Mammary microvascular endothelial cell (primary cell): Measurements from ENCODE around the gene PSMB10. TPM values are rescaled to one million over a fixed set of nuclear protein-coding genes. Genes with fewer than 3 reads are reported as not detected.

ENCODE experiments used
- total RNA-seq: library from RNA; depleted of rRNA; stranded (reverse); fragments of >200 nt; gene quantifications from 2 replicates; pipeline ENCODE4 v1.2.3, GENCODE V29; 2015

Gene PSMB10
- total RNA-seq: 73.8 and 78.3 TPM in 2 replicates

DNA sequence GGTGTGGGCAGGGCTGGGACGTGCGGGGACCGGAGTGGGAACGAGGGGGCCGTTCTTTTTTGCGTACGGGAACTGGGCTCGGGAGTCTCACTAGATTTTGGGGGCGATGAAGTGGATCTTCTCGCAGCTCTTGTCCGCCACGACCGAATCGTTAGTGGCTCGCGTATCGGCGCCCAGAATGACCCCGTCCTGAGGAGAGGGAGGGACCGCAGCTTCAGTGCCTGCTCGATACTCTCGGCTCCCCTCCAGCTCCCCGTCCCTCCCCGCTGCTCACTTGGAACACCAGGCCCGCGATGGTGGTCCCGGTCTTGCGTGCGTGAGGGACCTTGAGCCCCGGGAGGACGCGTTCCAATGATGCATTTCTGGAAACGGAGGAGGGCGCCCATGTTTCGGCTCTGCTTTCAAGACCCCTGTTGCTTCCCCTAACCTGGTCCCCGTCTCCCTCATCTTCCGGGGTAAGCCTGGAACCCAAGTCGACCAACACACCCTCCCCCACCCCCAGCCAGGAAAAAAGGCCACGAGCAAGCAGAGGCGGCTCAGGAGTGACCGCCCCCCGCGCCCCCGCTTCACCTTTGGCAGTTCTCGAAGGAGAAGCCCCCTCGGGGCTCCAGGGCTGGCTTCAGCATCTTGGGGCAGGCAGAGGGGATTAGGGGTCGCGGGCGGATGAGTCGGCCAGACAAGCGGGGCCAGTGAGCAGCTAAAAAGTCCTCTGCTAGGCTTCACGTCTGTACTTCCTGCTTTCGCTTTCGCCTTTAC is at the start of gene PSMB10:
PSMB10 (minus strand) TSS at position 727 of the 756 bp plus-strand sequence; CDS start at position 626, 101 bp downstream.

DNA sequence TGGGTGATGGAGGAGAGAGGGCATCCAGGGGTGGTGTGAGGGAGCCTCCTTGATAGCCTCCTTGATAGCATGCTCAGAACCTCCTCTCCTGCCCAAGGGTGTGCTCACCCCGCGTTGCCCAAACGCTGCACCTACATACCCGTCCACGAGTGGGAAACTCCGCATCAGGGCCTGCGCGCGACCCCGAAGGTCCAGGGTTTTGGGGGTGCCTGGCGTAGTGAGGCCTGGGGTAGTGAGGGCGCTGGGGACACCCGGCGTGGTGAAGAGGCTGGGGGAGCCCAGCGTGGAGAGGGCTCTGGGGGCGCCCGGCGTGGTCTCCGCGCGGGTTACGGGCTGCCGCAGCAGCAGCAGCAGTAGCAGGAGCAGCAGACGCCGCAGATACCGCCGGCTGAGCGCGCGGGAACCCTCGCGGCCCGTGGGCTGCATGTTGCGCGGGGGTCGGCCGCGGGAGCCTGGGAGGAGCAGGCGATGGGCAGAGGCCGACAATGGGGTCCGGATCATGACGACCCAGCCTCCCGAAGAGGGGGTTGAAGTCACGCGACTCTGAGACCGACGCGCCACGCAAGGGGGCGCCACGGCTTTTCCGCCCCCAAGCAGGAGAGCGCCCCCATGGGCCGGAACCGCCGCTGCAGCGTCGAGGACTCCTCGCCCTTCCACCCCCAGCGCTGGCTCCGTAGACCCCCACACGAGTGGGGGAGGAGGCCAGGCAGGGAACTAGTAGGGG is 43.5 kb upstream of the PSMB10 start, which contains the start of gene DPEP3:
DPEP3 (minus strand) TSS at position 545 of the 724 bp plus-strand sequence; CDS start at position 426, 119 bp downstream.

DNA sequence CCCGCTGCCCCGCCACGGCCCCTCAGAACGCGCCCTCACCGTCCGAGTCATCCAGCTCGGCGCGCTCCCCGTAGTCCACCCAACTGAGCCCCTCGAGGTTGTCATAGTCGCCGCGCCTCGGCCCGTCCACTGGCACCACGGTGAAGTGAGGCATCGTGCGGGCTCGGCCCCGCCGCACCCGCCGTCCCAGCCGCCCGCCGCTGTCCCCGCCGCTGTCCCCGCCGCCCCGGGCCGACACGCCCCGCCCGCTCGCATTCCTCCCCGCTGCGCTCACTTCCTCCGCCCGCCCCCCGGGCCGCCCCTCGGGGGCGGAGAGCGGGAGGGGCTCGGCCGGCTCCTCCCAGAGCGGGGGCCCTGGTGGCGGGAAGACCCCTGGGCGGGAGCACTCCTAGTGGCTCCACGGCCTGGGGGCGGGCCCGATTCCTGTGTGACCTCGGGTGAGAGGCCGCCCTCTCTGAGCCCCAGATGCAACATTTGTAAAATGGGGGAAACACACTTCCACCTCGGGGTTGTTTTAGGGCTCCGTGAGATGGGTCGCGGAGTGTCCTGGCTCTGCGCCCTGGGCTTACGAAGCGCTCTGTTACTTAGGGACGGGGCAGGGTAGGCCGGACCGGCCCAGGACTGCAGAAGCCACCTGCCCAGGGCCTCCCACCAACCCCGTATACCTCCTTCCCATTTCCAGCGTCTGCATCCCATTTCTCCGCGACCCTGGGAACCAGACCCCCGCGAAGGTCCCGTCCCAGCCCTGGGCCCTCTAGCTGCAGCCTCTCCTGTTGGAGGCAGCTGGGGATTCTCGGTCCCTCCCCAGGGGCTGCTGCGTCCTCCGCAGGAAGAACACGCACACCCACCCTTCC is 32.0 kb upstream of the PSMB10 start, which contains the start of gene SLC12A4:
SLC12A4 (minus strand) TSS at position 238 of the 854 bp plus-strand sequence; CDS start at position 154, 84 bp downstream.

DNA sequence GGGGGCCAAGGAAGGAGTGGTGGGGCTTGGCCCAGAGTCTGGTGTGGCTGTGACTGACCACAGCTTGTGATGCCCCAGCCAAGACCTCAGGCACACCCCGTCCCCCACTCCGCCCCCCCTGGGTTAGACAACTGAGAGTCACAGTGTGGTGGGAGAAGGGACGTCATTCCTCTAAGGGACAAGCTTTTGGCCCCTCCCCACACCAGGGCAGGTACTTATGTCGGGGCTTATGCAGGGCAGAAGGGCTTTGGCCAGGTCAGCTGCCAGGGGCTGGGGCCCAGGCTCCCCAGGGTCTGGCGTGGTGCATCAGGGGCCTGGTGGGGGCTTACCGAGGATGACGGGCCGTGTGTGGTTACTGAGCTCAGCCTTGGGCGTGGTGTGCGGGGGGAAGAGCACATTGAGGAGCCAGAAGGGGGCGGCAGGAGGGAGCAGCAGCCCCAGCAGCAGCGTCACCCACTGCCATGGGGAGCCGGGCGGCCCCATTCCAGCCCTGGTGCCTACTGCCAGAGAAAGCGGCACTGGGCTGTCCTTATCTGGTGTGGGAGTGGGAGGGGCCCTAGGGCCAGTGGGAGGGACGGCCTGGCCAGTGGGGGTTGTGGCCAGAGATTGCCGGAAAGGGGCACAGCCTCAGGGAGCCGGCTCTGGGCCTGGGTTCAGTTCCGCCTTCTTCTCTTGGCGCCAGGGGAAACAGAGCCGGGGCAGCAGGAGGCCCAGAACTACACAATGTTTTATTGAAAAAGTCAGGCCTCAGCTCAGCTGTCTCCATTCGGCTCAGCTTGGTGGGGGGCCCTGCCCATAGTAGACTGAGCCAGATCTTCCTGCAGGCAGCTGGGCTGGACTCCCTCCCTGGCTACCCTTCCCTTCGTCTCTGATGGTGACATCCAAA is 7.2 kb upstream of the PSMB10 start, which contains the start of gene LCAT:
LCAT (minus strand) TSS at position 502 of the 886 bp plus-strand sequence; CDS start at position 483, 19 bp downstream.

DNA sequence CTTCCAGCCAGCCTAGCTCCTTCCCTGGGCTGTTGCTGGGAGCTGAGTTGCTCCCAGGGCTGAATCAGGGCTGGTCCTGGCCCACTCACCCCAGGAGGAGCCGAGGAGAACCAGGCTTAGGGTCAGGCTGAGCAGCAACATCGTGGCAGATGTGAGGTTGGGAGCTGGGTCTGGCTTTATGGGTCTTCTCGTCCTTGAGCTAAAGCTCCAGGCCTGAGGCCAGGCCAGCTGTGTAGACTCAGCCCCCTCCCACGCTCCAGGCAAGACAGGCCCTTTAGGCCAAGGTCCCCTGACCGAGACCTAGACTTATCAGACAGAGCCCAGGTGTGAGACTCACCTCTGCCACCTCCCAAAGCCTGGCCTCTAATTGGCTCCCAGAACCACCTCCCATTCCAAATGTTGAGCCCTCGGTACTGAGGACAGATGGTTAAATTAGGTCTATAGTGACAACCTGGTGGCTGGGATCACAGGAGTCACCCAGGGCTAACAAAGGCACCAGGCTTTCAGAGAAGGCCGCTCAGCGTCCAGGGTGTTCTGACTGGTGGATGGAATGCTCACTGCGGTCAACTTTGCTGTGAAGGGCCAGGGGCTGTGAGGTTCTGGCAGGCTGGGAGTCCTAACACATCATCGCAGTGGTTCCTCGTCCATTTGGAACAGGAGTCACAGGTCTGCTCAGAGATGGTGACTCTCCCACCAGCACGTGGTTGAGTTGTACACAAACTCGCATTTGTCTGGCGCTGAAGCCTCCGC is 4.8 kb downstream of the PSMB10 start, which contains the start of gene CTRL:
CTRL (minus strand) TSS at position 151 of the 750 bp plus-strand sequence; CDS start at position 141, 10 bp downstream.

DNA sequence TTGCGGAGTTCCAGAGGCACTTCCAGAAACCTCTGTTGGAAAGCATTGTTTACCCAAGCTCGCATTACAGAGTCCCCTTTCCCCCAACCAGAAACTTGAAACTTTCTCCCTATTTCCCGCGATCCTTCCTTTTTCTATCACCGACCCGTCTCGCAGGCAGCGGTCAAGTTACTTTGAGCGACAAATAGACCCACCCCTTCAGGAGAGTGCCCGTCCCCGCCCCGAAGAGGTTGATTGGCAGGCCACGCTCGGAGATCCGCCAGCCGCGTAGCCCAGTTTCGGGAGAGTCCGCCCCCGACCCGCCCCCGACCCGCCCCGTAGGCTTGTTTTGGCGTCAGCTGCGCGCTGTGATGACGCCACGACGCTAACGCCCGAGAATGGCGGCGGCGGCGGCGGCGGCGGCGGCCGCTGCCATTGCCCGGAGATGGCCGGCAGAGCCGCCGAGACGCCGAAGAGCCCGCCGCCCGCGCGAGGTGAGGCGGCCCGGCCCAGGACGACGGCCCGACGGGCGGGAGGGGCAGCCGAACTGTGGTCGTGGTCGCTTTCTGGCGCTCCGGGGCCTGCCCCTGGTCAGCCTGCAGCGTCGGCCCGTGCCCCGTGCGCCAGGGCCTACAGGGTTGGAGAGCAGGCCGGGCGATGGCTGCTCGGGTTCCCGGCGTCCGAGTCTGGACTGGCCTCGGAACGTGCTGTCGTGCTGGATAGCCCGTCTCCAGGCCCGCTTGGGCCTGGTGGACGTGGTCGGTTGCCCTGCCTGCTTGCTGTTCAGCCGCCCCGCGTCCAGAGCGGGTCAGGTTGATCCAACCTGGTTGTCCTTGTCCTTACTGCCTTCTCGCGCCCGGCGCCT is 43.5 kb downstream of the PSMB10 start, which contains the start of gene PSKH1:
PSKH1 (plus strand) TSS at position 356 of the 844 bp plus-strand sequence. CDS start 15,496 bp downstream, outside the sequence.

DNA sequence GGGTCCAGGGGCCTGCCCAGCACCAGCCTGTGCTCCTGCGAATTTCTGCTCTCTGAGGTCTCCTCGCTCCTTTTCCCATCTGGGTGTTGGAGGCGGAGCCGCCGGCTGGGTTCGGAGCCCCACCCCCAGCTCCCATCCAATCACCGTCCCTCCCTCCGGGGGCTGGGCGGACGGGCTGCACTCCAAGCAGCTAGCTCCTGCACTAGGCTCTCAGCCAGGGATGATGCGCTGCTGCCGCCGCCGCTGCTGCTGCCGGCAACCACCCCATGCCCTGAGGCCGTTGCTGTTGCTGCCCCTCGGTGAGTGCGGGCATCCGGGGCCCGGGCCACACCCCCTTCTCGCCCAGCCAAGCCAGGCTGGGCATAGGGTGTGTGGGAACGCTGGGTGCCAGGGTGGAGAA is 52.0 kb downstream of the PSMB10 start, which contains the start of gene NRN1L:
NRN1L (plus strand) TSS at position 202 of the 400 bp plus-strand sequence; CDS start at position 221, 19 bp downstream.

Other genes with a start within 250 kb of the PSMB10 start
- gene GFOD2, start 217.5 kb downstream of the PSMB10 start, total RNA-seq: 19.6 TPM in 2 replicates
- 8.6 and 10.3 TPM in 2 replicates for gene RANBP10, start 130.3 kb downstream of the PSMB10 start, total RNA-seq
- gene TSNAXIP1, start 130.0 kb downstream of the PSMB10 start, total RNA-seq: 0.13 and 0.20 TPM in 2 replicates
- gene THAP11, start 94.5 kb downstream of the PSMB10 start, total RNA-seq: 35.4 and 40.7 TPM in 2 replicates
- 158 and 170 TPM in 2 replicates for gene NUTF2, start 89.9 kb downstream of the PSMB10 start, total RNA-seq
- 29.4 and 31.6 TPM in 2 replicates for gene CENPT, start 89.2 kb downstream of the PSMB10 start, total RNA-seq
- 50.1 and 74.3 TPM in 2 replicates for gene EDC4, start 63.8 kb downstream of the PSMB10 start, total RNA-seq
- gene NRN1L, start 52.0 kb downstream of the PSMB10 start, total RNA-seq: 0.69 TPM in 1 of 2 replicates, not detected in the other
- 8.3 and 10.8 TPM in 2 replicates for gene PSKH1, start 43.6 kb downstream of the PSMB10 start, total RNA-seq
- gene CTRL, start 5.0 kb downstream of the PSMB10 start, total RNA-seq: 0.84 and 0.87 TPM in 2 replicates
- 3.7 and 4.5 TPM in 2 replicates for gene LCAT, start 7.3 kb upstream of the PSMB10 start, total RNA-seq
- gene SLC12A4, start 31.8 kb upstream of the PSMB10 start, total RNA-seq: 34.7 and 40.2 TPM in 2 replicates
- not detected in 2 replicates for gene DPEP3, start 43.6 kb upstream of the PSMB10 start, total RNA-seq
- 0.05 TPM in 1 of 2 replicates, not detected in the other for gene DPEP2, start 62.6 kb upstream of the PSMB10 start, total RNA-seq
- not detected in 2 replicates for gene DPEP2NB, start 79.1 kb upstream of the PSMB10 start, total RNA-seq
- 5.3 and 8.1 TPM in 2 replicates for gene DDX28, start 86.4 kb upstream of the PSMB10 start, total RNA-seq
- gene DUS2, start 86.4 kb upstream of the PSMB10 start, total RNA-seq: 16.5 and 19.5 TPM in 2 replicates
- 21.0 and 22.1 TPM in 2 replicates for gene NFATC3, start 148.5 kb upstream of the PSMB10 start, total RNA-seq